Measurements from ENCODE around the gene RPS19.
"Not testable (repeated sequence)": the region's sequence is repeated elsewhere in the genome, so short reads cannot be mapped to it uniquely, and the experiment has no call there.

RPS19 gene

DNA sequence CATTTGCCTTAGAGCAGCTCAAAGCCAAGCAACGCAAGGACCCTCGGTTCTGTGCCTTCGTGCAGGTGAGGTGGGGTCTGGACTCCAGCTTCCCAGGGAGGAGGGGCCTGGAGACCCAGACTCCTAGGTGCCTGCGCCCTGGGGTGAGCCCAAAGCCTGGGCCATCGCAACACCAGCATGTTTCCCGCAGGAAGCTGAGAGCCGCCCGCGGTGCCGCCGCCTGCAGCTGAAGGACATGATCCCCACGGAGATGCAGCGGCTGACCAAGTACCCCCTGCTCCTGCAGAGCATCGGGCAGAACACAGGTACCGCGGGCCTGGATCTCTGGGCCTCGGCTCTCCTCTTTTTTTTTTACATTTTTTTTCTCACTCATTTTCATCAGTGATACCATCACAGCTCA, 42.5 kb downstream of the RPS19 start:
- DNase-seq: no peak

DNA sequence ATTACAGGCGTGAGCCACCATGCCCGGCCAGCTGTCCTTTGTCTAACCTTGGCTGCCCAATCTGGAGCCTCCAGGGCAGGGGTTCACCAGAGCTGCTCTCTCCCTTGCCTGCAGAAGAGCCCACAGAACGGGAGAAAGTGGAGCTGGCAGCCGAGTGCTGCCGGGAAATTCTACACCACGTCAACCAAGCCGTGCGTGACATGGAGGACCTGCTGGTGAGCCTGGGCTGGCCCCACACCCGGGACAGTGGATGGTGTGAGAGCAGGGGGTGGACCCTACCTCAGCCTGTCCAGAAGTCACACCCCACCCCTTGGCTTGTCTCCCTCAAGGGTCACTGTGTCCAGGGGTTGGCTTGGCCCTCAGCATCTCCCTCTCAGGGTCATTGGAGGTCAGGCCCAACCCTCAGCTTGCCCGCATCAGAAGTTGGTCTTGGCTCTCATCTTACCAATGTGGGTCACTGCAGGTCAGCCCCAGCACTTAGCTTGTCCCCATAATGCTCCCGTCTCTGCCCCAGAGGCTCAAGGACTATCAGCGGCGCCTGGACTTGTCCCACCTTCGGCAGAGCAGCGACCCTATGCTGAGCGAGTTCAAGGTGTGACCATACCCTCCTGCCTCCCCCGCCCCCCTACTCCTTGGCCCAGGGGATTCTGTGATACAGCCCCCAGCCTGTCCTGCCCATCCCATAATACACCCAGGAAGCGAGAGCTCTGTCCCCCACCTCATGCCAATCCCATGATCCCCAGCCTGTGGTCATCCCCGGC, 43.3 kb downstream of the RPS19 start:
- no peak for DNase-seq

DNA sequence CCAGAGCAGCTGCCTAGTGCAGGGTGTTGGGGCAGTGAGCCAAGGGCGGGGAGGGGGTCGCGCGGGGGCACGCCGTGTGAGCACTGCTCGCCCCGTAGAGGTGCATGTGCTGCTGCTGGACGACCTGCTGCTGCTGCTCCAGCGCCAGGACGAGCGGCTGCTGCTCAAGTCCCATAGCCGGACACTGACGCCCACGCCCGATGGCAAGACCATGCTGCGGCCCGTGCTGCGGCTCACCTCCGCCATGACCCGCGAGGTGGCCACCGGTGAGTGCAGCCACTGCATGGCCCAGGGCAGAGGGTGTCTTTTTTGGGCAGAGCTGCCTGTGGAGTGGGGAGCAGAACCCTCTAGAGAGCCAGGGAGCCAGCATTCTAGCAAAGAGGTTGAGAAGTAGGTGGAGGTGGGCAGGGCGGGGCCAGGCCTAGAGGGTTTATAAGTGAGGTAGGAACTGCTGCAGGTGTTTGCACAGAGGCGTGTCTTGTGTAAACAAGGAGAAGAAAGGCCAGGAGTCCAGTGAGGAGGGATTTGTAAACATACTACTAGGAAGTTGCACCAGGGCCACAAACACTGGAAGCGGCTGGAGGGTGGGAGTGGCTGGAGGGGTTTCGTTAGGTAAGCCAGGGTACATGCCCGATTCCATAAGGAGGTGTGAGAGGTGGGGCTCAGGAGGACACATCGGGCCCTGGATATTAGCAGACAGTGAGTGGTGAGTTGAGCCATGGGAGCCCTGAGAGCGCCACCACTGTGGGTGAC, 44.2 kb downstream of the RPS19 start:
- no peak for DNase-seq

DNA sequence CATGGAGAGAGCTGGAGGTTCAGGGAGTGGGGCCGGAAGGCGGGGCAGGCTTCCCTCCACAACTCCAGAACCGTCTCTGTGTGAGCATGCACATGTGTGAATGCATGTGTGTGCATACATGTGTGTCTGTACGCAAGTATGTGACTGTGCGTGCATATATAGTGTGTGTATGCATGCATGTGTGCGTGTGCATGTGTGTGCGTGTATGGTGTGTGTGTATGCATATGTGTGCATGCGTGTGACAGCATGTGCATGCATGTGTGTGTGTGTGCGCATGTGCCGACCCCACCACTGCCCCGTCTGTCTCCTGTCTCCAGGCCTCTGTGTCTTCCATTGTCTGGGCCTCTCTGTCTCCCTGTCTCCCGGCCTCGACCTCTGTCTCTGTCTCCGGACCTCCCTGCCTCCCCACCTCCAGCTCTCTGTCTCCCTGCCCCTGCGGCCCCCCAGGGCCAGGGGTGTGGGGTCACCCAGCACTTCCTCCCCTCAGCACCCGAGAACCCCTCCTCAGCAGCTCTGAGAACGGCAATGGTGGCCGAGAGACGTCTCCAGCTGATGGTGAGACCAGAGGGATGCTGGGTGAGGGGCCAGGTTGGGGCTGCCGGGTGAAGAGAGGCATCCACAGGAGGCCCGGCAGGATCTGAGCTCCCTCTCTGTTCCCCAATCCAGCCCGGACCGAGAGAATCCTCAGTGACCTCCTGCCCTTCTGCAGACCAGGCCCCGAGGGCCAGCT, 45.4 kb downstream of the RPS19 start:
- no peak for DNase-seq

DNA sequence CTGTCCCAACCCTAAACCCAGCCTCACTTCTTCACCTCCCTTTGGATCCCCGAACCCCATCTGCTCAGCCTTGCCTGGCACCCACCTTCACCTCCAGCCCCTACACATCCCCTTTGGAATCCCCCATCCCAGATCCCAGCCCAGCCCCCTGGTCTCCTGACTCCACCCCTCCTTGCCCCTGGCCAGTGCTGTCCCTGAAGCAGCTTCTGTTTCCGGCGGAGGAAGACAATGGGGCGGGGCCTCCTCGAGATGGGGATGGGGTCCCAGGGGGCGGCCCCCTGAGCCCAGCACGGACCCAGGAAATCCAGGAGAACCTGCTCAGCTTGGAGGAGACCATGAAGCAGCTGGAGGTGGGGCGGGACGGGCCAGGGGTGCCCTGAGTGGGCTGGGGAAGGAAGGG, 46.2 kb downstream of the RPS19 start:
- no peak for DNase-seq

DNA sequence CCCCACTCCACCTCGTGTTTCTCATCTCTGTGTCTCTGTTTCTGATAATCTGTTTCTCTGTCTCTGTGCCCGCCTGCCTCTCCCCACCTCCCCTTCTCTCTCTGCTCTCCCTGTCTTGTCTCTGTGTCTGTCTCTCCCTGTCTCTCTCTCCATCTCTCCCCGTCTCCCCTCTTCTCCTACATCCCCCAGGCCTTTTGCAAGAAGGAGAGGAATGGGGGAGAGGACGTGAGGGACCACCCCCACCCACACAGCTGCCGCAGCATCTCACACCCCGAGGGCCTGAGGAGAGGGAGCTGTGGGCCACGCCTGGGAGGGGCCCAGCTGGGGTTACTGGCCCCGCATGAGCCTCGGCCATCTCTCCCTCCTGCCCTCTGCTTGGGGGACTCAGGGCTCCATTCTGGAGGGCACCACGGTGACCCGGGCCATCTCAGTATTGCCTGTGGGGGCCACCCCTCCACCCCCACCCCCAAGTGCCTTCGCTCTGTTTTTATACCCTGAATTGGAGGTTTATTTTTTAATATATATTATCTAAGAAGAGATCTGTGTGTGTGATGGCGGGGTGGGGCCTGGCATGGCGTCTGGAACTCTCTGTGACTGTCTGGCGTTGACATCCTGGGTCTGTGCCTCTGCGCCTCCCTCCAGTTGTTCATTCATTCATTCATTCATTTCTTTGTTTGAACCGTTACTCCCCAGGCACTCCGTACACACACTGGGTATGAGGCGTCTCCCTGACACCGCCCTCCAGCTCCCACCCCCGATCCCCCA, 47.0 kb downstream of the RPS19 start:
- DNase-seq: no peak

DNA sequence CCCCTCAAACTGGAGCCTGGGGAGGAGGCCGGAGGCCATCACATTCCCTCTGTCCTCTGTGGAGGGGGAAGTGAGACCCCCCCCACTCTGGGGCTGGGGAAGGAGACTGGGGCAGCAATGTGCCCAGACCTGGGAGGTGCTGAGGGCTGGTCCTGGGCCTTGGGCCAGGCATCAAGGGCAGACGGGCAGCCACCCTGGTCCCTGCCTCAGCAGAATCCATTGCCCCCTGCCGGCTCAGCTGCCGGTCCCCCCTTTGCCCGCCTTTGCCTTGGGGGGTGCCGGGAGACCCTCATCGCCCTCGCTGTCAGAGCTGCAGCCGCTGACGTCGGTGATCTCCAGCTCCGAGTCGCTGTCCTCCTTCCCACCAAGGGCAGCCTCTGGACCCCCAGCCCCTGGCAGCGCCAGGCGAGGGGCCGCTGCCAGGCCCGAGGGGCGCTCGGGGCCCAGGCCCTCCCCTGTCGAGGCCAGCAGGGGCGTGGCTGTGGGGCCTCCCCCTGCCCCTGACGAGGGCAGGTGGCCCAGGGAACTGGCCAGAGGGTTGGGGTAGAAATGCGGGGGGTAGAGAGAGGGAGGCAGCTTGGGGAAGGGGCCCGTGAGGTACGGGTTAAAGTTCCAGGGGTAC, 48.0 kb downstream of the RPS19 start:
- DNase-seq: no peak

DNA sequence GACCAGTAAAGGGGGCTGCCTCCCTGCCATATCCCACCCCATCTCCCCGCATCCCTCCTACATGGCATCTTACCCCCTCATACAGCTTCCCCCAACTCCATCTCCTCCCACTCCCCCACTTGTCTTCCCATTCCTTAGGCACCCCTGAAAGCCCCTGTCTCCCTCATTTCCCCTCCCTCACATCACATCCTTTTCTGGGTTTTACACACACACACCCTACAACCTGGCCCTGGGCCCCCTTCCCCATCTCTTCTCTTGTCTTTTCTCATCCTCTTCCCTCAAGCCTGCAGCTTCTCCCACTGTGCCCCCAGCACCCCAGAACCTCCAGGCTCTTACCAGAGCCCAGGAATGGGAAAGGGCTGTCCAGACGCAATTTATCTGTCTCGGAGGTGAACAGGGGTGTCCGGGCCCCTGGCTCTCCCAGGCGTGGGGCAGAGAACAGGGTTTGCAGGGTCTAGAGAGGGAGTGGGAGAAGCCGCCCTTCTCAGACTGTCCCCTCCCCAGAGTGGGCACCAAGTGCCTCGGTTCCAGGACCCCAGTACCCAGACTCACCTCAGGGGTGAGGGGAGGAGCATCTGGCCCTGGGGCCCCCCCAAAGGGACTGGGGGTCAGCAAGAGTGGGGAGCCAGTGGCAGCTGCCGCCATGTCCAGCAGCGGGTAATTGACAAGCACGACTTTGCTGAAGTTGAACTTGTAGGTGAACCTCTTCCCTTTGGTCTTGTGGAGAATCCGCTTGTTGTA, 48.8 kb downstream of the RPS19 start:
- DNase-seq: no peak

DNA sequence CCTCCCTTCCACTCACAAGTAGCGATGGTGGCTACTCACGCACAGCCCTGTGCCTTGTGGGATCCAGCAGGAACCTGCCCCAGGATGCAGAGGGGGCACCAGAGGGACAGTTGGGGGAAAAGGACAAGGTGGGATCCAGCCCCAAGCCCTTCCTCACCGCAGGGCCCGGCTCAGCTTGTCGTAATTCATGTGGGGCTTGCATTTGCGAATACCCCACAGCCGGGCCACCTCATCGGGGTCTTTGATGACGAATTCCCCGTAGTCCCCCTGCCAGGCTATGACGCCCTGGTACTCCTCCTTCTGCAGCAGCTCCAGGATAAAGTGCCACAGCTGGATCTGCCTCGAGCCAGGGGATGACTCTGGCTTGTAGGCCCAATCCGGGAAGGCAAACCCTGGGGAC, 49.7 kb downstream of the RPS19 start:
- DNase-seq: no peak

DNA sequence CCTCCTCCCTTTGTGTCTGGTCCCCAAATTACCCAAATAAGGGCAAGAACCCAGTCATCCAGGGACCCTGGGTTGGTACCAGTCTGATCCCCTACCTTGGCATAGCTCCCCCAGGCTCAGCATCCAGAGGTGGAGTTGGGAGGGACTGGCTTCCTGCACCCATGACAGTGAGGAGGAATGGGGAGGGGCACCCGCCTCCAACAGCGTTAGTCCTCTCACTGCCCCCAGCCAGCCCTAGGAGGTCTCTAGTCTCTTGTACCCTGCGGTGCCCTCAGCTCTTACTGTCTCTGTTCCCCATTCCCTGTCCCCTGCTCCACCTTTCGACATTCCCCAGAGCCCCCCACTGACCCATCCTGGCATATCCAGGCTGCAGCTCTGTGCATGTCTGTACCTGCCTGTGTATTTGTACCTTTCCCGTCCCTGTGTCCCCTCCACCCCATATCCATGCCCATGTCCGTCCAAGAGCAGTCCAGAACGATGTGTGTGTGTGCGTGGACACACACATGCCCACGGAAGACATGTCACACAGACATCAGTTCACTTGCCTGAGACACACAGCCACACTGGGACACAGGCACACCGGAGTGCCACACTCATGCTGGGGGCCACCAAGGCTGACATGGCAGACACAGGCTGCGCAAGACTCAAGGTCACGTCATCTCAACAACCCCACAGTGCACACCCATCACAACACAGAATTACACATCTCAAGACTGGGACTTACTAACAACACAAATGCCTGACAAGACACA, 50.4 kb downstream of the RPS19 start:
- DNase-seq: no peak

DNA sequence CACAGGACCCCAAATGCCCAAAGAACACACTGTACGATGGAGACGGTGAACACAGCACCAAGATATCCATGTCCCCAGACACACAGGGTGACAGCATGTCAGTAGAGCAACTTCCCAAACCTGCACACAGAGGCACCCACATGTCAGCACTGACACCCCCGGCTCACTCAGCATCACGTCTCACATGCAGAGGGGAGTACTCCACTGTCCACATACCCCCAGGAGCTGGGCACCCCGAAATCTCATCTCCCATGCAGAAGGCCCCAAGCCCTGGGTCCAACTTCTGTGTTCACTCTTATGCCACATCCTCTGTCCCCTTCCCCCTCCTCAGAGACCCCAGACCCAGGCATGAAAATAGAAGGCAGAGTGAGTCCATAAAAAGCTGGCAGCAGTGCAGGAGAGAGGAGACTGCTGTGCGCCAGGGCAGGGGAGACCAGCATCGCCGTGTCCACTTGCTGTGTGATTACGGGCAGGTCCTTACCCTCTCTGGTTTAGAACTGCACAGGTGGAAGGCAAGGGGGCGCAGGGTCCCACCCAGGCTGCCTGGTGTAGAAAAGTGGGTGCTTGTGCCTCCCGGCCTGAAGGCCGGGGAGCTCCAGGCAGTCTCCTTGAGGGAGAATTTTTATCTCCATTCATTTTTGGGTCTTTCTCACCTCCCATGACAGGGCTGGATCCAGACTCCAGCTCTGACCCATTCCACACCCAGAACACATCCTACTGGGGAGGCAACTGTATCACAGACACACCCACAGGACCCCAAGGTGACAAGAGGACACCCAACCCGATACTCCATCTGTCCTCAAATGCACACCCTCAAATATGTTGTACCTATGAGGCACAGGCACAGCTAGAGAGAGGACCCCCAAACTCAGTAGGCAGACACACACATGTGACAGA, 51.2 kb downstream of the RPS19 start:
- no peak for DNase-seq

DNA sequence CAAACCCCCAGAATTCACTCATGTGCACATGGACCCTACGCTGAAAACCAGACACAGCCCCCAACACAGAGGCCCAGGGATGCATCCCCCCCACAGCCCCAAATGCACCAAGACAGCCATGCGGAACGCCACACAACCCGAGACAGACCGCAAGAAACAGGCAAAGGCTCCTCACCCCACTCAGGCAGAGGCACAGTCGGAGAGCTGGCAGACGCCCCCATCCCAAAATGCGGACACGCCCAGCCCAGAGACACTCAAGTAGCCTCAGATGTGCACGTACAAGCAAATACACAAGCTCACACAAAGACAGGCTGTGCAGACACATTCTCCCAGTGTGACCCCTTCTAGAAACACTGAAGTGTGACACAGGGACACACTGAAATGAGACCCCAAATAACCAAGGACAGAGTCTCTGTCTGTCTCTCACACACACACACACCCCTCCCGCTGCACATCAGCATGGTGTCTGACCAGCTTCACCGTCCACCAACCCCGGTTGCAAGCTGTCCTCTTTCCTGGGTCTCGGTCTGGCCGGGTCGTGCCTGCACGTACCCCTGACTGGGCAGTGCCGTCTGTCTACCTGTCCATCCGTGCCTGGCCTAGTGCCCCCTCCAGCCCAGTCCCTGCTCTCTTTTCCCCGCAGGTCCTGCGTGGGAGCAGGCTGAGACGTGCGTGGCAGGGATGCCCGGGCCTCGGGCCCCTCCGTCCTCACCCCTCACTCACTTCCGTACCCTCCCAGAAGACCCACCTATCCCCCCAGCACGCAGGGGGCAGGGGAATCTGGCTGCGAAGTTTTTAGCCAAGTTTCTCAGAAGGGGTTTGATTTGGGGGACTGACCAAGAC, 52.1 kb downstream of the RPS19 start:
- DNase-seq: no peak

DNA sequence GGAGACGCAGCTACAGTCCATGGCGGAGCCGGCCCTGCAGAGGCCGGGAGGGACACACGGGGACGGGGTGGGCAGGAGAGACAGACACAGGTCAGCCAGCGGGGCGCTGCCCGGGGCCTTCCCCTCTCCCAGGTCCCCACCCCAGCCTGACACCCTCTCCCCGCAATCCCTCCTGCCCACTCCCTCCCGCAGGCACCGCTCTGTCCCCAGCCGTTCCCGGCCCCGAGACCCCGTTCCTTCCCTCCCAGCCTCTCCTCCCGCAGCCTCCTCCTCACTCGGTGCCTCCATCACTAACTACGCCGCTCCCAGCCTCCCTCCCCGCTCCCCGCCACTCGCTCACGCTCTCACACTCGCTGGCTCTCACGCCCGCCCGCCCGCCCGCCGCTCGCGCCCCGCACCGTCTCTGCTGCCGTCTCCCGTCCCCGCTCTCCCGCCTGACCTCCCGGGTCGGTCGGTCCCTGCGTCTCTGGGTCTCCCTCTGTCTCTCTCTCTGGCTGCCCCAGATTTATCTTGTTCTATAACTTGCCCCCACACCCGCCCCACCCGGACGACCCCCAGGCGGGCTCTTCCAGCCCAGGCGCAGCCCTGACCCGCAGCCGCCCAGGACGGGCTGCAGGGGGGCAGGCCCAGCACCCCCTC, 53.0 kb downstream of the RPS19 start:
- no peak for DNase-seq

DNA sequence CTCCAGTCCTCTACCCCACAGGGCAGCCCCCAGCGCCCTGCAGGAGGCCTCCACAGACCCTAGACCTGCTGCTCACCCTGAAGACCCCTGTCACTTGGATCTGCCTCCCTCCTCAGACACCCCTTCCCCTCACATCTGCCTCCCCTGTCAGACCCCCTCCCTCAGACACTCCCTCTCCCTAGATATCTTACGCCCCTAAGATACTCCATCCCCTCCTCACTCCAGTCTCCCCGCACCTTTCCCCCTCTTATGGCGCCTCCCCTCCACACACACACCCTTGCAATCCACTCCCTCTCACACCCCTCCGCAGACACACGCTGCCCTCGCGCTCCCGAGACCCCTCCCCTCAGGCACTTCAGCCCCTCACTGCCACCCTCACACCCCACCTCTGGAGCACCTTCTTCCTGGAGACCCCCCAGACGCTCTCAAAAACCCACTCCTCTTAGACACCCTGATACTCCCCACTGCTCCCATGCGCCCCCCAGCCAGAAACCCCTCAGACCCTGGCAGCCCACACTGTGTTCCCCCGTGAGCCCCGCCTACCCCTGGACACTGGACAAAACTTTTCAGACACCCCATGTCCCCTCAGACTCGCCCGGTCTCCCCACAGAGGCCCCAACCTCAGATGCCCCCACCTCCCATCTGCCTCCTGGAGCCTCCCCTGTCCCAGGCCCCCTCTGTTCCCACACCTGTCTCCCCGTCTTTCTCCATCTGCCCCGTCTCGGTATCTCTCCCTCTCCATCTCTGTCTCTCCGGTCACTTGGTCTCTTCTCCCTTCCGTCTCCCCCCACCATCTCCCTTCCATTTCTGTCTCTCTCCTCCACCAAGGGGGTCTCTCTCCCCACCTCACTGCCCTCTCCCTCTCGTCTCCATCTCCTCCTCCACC, 53.7 kb downstream of the RPS19 start:
- no peak for DNase-seq

DNA sequence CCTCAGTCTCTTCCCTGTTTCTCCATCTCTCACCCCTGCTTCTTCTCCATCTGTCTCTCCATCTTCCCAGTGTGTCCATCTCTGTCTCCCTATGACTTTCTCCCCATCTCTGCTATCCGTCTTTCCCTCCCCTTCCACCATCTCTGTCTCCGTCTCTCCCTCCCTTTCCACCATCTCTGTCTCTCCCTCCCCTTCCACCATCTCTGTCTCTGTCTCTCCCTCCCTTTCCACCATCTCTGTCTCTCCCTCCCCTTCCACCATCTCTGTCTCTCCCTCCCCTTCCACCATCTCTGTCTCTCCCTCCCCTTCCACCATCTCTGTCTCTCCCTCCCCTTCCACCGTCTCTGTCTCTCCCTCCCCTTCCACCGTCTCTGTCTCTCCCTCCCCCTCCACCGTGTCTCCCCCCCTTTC, 54.4 kb downstream of the RPS19 start:
- not testable (repeated sequence) for DNase-seq

DNA sequence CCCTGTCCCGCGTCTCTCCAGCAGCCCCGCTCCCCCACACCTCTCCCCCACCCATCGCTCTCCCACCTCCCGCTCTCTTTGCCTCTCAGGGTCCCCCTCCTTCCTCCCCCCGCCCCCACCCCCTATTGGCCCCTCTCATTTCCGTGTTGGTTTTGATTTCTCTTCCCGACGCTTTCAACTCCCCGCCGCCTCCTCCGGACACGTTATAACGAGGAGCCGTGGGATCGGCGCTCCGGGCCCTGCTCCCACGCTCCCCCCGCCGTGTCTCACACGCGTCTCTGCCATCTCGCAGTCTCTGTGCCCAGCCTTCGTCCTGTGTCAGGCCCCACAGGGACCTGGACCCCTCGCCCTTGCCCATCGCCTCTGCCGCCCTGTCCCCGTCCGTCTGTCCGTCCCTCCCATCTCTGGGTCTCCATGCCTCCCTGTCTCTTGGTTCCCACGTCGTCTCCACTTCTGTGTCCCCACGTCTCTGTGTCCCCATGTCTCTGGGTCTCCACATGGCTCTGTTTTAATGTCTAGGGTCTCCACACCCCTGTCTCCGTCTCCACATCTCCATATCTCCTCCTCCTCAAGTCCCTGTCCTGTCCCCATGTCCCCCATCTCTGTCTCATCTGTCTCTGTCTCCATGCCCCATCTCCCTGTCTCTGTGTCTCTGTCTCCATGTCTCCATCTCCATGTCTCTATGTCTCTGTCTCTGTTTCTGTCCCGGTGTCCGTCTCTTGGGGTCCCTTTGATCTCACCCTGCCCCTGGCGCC, 55.1 kb downstream of the RPS19 start:
- no peak for DNase-seq

All from fibroblast of skin of right quadriceps (primary cell).